ENCODE results near the gene PRAC2.

The PRAC2 gene

GRCh38 chr17:48738803-48739526 lies 16.0 kb downstream of the PRAC2 start:
- H3K27ac ChIP-seq (replicated peaks; ENCODE audit: low read length), result no peak overlapping the region
- H4K8ac ChIP-seq (ENCODE audit: low read depth, low read length), result no peak overlapping the region
- no peak overlapping the region for H3K4ac ChIP-seq (ENCODE audit: low read length)
- no peak overlapping the region for H2BK12ac ChIP-seq (ENCODE audit: low read length)
- H2BK5ac ChIP-seq (ENCODE audit: low read length), result no peak overlapping the region
- no peaks in the 10 kb centered on the region for H3K4me1 ChIP-seq (ENCODE audit: control insufficient read depth in 2 of 2, insufficient read depth in 1 of 2, low read depth in 1 of 2, low read length in 2 of 2)
- H2BK15ac ChIP-seq (ENCODE audit: low read length), result no peak overlapping the region
- no peak overlapping the region for H3K4me3 ChIP-seq (ENCODE audit: low read length in 2 of 2)
- no peak overlapping the region for H2AK5ac ChIP-seq (ENCODE audit: low read depth, low read length)
- no peak overlapping the region for H3K18ac ChIP-seq (ENCODE audit: low read length)
- peaks cover 29 to 97% (median 94%) of the 10 kb centered on the region in 3 experiments for H3K27me3 ChIP-seq (ENCODE audit: control insufficient read depth in 3 of 3, insufficient read depth in 3 of 3, low read depth in 1 of 3, low read length in 3 of 3)
- H3K9me3 ChIP-seq (replicated peaks in 1 of 2; ENCODE audit: control insufficient read depth in 2 of 2, insufficient read depth in 1 of 2, low read depth in 1 of 2, low read length in 2 of 2), result peaks cover 0 to 5% of the 10 kb centered on the region in 2 donors
- no peak overlapping the region for H3K4me2 ChIP-seq (ENCODE audit: insufficient read depth, low read length, poor library complexity, severe bottlenecking)
- no peaks in the 10 kb centered on the region for H3K79me1 ChIP-seq (ENCODE audit: low read depth, low read length)
- H3K23ac ChIP-seq (ENCODE audit: low read depth, low read length, poor library complexity), result peak overlapping the region; percentile 38
- no peak overlapping the region for H2AFZ ChIP-seq (ENCODE audit: low read length)
- WGBS, 2 donors (ENCODE audit: extremely low coverage in 2 of 2, insufficient read length in 2 of 2, insufficient replicate concordance in 1 of 2), result no CpG with 5 or more reads among the region's 37 CpGs
- H3K14ac ChIP-seq (ENCODE audit: low read length), result no peak overlapping the region
- no peaks in the 10 kb centered on the region for H3K36me3 ChIP-seq (replicated peaks in 1 of 2; ENCODE audit: control insufficient read depth in 2 of 2, insufficient read depth in 2 of 2, low read length in 2 of 2)
- H4K91ac ChIP-seq (ENCODE audit: low read depth, low read length, poor library complexity), result no peak overlapping the region
- DNase-seq (ENCODE audit: low spot score), result no peak
- no peak overlapping the region for H3K9ac ChIP-seq (ENCODE audit: low read depth, low read length, poor library complexity)
- H2BK120ac ChIP-seq (ENCODE audit: low read depth, low read length), result no peak overlapping the region

- no peak overlapping the region for H3K18ac ChIP-seq (ENCODE audit: low read length)
- H2BK120ac ChIP-seq (ENCODE audit: low read depth, low read length), result no peak overlapping the region
- no peak overlapping the region for H3K14ac ChIP-seq (ENCODE audit: low read length)
- no peaks in the 10 kb centered on the region for H3K79me1 ChIP-seq (ENCODE audit: low read depth, low read length)
- H3K4me1 ChIP-seq (ENCODE audit: control insufficient read depth in 2 of 2, insufficient read depth in 1 of 2, low read depth in 1 of 2, low read length in 2 of 2), result no peaks in the 10 kb centered on the region
- no peak overlapping the region for H3K23ac ChIP-seq (ENCODE audit: low read depth, low read length, poor library complexity)
- H2BK15ac ChIP-seq (ENCODE audit: low read length), result no peak overlapping the region
- H3K36me3 ChIP-seq (replicated peaks in 1 of 2; ENCODE audit: control insufficient read depth in 2 of 2, insufficient read depth in 2 of 2, low read length in 2 of 2), result no peaks in the 10 kb centered on the region
- H2AFZ ChIP-seq (ENCODE audit: low read length), result no peak overlapping the region
- H3K4me2 ChIP-seq (ENCODE audit: insufficient read depth, low read length, poor library complexity, severe bottlenecking), result no peak overlapping the region
- H2BK5ac ChIP-seq (ENCODE audit: low read length), result no peak overlapping the region
- H2BK12ac ChIP-seq (ENCODE audit: low read length), result no peak overlapping the region
- no peak overlapping the region for H4K91ac ChIP-seq (ENCODE audit: low read depth, low read length, poor library complexity)
- no peak overlapping the region for H2AK5ac ChIP-seq (ENCODE audit: low read depth, low read length)
- peaks cover 0 to 5% of the 10 kb centered on the region in 2 donors for H3K9me3 ChIP-seq (replicated peaks in 1 of 2; ENCODE audit: control insufficient read depth in 2 of 2, insufficient read depth in 1 of 2, low read depth in 1 of 2, low read length in 2 of 2)
- H4K8ac ChIP-seq (ENCODE audit: low read depth, low read length), result no peak overlapping the region
- H3K4me3 ChIP-seq (ENCODE audit: low read length in 2 of 2), result no peak overlapping the region
- no peak for DNase-seq (ENCODE audit: low spot score)
- H3K9ac ChIP-seq (ENCODE audit: low read depth, low read length, poor library complexity), result no peak overlapping the region
- H3K27ac ChIP-seq (replicated peaks; ENCODE audit: low read length), result no peak overlapping the region
- H3K27me3 ChIP-seq (ENCODE audit: control insufficient read depth in 3 of 3, insufficient read depth in 3 of 3, low read depth in 1 of 3, low read length in 3 of 3), result peaks cover 32 to 97% (median 93%) of the 10 kb centered on the region in 3 experiments
- H3K4ac ChIP-seq (ENCODE audit: low read length), result no peak overlapping the region
Measured at GRCh38 chr17:48740537-48740936, 17.6 kb downstream of the PRAC2 start.

GRCh38 chr17:48745381-48746275 lies 22.6 kb downstream of the PRAC2 start:
- no peaks in the 10 kb centered on the region for H3K4me1 ChIP-seq (ENCODE audit: control insufficient read depth in 2 of 2, insufficient read depth in 1 of 2, low read depth in 1 of 2, low read length in 2 of 2)
- H3K14ac ChIP-seq (ENCODE audit: low read length), result no peak overlapping the region
- no peaks in the 10 kb centered on the region for H3K36me3 ChIP-seq (replicated peaks in 1 of 2; ENCODE audit: control insufficient read depth in 2 of 2, insufficient read depth in 2 of 2, low read length in 2 of 2)
- no peak overlapping the region for H2AK5ac ChIP-seq (ENCODE audit: low read depth, low read length)
- no peak overlapping the region for H3K27ac ChIP-seq (replicated peaks; ENCODE audit: low read length)
- no peak overlapping the region for H2BK120ac ChIP-seq (ENCODE audit: low read depth, low read length)
- peaks cover 36 to 99% (median 88%) of the 10 kb centered on the region in 3 experiments for H3K27me3 ChIP-seq (ENCODE audit: control insufficient read depth in 3 of 3, insufficient read depth in 3 of 3, low read depth in 1 of 3, low read length in 3 of 3)
- WGBS, 2 donors (ENCODE audit: extremely low coverage in 2 of 2, insufficient read length in 2 of 2, insufficient replicate concordance in 1 of 2), result no CpG with 5 or more reads among the region's 12 CpGs
- H3K4ac ChIP-seq (ENCODE audit: low read length), result no peak overlapping the region
- no peak overlapping the region for H3K9ac ChIP-seq (ENCODE audit: low read depth, low read length, poor library complexity)
- H2BK15ac ChIP-seq (ENCODE audit: low read length), result no peak overlapping the region
- no peak overlapping the region for H3K18ac ChIP-seq (ENCODE audit: low read length)
- H2BK12ac ChIP-seq (ENCODE audit: low read length), result no peak overlapping the region
- no peak overlapping the region for H4K91ac ChIP-seq (ENCODE audit: low read depth, low read length, poor library complexity)
- H3K23ac ChIP-seq (ENCODE audit: low read depth, low read length, poor library complexity), result no peak overlapping the region
- peaks cover 0 to 7% of the 10 kb centered on the region in 2 donors for H3K9me3 ChIP-seq (replicated peaks in 1 of 2; ENCODE audit: control insufficient read depth in 2 of 2, insufficient read depth in 1 of 2, low read depth in 1 of 2, low read length in 2 of 2)
- no peak overlapping the region for H2AFZ ChIP-seq (ENCODE audit: low read length)
- no peak overlapping the region for H4K8ac ChIP-seq (ENCODE audit: low read depth, low read length)
- DNase-seq (ENCODE audit: low spot score), result no peak
- no peaks in the 10 kb centered on the region for H3K79me1 ChIP-seq (ENCODE audit: low read depth, low read length)
- H3K4me3 ChIP-seq (ENCODE audit: low read length in 2 of 2), result no peak overlapping the region
- H2BK5ac ChIP-seq (ENCODE audit: low read length), result no peak overlapping the region
- H3K4me2 ChIP-seq (ENCODE audit: insufficient read depth, low read length, poor library complexity, severe bottlenecking), result no peak overlapping the region

- H2AK5ac ChIP-seq (ENCODE audit: low read depth, low read length), result no peak overlapping the region
- WGBS, 2 donors (ENCODE audit: extremely low coverage in 2 of 2, insufficient read length in 2 of 2, insufficient replicate concordance in 1 of 2), result no CpG with 5 or more reads among the region's 21 CpGs
- no peak overlapping the region for H2BK12ac ChIP-seq (ENCODE audit: low read length)
- no peak overlapping the region for H4K91ac ChIP-seq (ENCODE audit: low read depth, low read length, poor library complexity)
- H4K8ac ChIP-seq (ENCODE audit: low read depth, low read length), result no peak overlapping the region
- no peaks in the 10 kb centered on the region for H3K79me1 ChIP-seq (ENCODE audit: low read depth, low read length)
- no peak overlapping the region for H3K9ac ChIP-seq (ENCODE audit: low read depth, low read length, poor library complexity)
- no peak overlapping the region for H2BK5ac ChIP-seq (ENCODE audit: low read length)
- no peak overlapping the region for H2BK120ac ChIP-seq (ENCODE audit: low read depth, low read length)
- peaks cover 42 to 100% (median 89%) of the 10 kb centered on the region in 3 experiments for H3K27me3 ChIP-seq (ENCODE audit: control insufficient read depth in 3 of 3, insufficient read depth in 3 of 3, low read depth in 1 of 3, low read length in 3 of 3)
- no peaks in the 10 kb centered on the region for H3K36me3 ChIP-seq (replicated peaks in 1 of 2; ENCODE audit: control insufficient read depth in 2 of 2, insufficient read depth in 2 of 2, low read length in 2 of 2)
- H3K4me3 ChIP-seq (ENCODE audit: low read length in 2 of 2), result no peak overlapping the region
- no peak overlapping the region for H3K4ac ChIP-seq (ENCODE audit: low read length)
- H3K4me1 ChIP-seq (ENCODE audit: control insufficient read depth in 2 of 2, insufficient read depth in 1 of 2, low read depth in 1 of 2, low read length in 2 of 2), result no peaks in the 10 kb centered on the region
- H2AFZ ChIP-seq (ENCODE audit: low read length), result peak overlapping the region; percentile 30
- peak overlapping the region; percentile 13 for H3K23ac ChIP-seq (ENCODE audit: low read depth, low read length, poor library complexity)
- H3K9me3 ChIP-seq (replicated peaks in 1 of 2; ENCODE audit: control insufficient read depth in 2 of 2, insufficient read depth in 1 of 2, low read depth in 1 of 2, low read length in 2 of 2), result peaks cover 0 to 7% of the 10 kb centered on the region in 2 donors
- H3K27ac ChIP-seq (replicated peaks; ENCODE audit: low read length), result no peak overlapping the region
- H3K14ac ChIP-seq (ENCODE audit: low read length), result no peak overlapping the region
- no peak for DNase-seq (ENCODE audit: low spot score)
- no peak overlapping the region for H2BK15ac ChIP-seq (ENCODE audit: low read length)
- H3K4me2 ChIP-seq (ENCODE audit: insufficient read depth, low read length, poor library complexity, severe bottlenecking), result no peak overlapping the region
- no peak overlapping the region for H3K18ac ChIP-seq (ENCODE audit: low read length)
Measured at GRCh38 chr17:48746916-48747444, 24.0 kb downstream of the PRAC2 start.
